HEK293 (cell line): ENCODE measurements around the gene COX6A2.

Source experiments
- EGR2 ChIP-seq: fragments of 450-650 bp; formaldehyde crosslinking; IDR thresholded peaks from 2 replicates; pipeline ENCODE4 v1.5.1; 2016; ENCODE audit warnings: low read depth, missing biosample characterization, missing genetic modification characterization
- ZNF280C ChIP-seq: fragments of 450-650 bp; formaldehyde crosslinking; IDR thresholded peaks from 2 replicates; pipeline ENCODE4 v1.5.1; 2016; ENCODE audit warnings: missing biosample characterization, missing genetic modification characterization
- ZNF629 ChIP-seq: fragments of 450-650 bp; formaldehyde crosslinking; IDR thresholded peaks from 2 replicates; pipeline ENCODE4 v1.5.1; 2017; ENCODE audit warnings: missing biosample characterization, missing genetic modification characterization
- TF ChIP-seq, protein P1 (sequence below): fragments of 450-650 bp; formaldehyde crosslinking; IDR thresholded peaks from 2 replicates; pipeline ENCODE4 v1.5.1; 2016; ENCODE audit warnings: missing biosample characterization, missing genetic modification characterization, borderline replicate concordance

- no peak for TF ChIP-seq ZNF280C (tag by site-specific recombination)
- TF ChIP-seq, protein P1, sequence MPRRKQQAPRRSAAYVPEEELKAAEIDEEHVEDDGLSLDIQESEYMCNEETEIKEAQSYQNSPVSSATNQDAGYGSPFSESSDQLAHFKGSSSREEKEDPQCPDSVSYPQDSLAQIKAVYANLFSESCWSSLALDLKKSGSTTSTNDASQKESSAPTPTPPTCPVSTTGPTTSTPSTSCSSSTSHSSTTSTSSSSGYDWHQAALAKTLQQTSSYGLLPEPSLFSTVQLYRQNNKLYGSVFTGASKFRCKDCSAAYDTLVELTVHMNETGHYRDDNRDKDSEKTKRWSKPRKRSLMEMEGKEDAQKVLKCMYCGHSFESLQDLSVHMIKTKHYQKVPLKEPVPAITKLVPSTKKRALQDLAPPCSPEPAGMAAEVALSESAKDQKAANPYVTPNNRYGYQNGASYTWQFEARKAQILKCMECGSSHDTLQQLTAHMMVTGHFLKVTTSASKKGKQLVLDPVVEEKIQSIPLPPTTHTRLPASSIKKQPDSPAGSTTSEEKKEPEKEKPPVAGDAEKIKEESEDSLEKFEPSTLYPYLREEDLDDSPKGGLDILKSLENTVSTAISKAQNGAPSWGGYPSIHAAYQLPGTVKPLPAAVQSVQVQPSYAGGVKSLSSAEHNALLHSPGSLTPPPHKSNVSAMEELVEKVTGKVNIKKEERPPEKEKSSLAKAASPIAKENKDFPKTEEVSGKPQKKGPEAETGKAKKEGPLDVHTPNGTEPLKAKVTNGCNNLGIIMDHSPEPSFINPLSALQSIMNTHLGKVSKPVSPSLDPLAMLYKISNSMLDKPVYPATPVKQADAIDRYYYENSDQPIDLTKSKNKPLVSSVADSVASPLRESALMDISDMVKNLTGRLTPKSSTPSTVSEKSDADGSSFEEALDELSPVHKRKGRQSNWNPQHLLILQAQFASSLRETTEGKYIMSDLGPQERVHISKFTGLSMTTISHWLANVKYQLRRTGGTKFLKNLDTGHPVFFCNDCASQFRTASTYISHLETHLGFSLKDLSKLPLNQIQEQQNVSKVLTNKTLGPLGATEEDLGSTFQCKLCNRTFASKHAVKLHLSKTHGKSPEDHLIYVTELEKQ = no peak
- TF ChIP-seq ZNF629 = no peak
- TF ChIP-seq EGR2 (tag by site-specific recombination) = no peak
Measured at GRCh38 chr16:31464781-31465260, 36.7 kb upstream of the COX6A2 start.
